ENCODE measurements around the gene LHCGR.

GRCh38 chr2:48790407-48791170 is 35.1 kb upstream of the LHCGR start:
- TF ChIP-seq, protein P1, sequence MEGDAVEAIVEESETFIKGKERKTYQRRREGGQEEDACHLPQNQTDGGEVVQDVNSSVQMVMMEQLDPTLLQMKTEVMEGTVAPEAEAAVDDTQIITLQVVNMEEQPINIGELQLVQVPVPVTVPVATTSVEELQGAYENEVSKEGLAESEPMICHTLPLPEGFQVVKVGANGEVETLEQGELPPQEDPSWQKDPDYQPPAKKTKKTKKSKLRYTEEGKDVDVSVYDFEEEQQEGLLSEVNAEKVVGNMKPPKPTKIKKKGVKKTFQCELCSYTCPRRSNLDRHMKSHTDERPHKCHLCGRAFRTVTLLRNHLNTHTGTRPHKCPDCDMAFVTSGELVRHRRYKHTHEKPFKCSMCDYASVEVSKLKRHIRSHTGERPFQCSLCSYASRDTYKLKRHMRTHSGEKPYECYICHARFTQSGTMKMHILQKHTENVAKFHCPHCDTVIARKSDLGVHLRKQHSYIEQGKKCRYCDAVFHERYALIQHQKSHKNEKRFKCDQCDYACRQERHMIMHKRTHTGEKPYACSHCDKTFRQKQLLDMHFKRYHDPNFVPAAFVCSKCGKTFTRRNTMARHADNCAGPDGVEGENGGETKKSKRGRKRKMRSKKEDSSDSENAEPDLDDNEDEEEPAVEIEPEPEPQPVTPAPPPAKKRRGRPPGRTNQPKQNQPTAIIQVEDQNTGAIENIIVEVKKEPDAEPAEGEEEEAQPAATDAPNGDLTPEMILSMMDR (IDR thresholded peaks at IDR 0.05; ENCODE audit: low read depth, low read length), result no peak
- no peak for TF ChIP-seq POLR2A (IDR thresholded peaks at IDR 0.05; ENCODE audit: extremely low read depth, insufficient read length)

Measured in NB4 (cell line).